ENCODE results near the gene PTPDC1.

The PTPDC1 gene

DNA sequence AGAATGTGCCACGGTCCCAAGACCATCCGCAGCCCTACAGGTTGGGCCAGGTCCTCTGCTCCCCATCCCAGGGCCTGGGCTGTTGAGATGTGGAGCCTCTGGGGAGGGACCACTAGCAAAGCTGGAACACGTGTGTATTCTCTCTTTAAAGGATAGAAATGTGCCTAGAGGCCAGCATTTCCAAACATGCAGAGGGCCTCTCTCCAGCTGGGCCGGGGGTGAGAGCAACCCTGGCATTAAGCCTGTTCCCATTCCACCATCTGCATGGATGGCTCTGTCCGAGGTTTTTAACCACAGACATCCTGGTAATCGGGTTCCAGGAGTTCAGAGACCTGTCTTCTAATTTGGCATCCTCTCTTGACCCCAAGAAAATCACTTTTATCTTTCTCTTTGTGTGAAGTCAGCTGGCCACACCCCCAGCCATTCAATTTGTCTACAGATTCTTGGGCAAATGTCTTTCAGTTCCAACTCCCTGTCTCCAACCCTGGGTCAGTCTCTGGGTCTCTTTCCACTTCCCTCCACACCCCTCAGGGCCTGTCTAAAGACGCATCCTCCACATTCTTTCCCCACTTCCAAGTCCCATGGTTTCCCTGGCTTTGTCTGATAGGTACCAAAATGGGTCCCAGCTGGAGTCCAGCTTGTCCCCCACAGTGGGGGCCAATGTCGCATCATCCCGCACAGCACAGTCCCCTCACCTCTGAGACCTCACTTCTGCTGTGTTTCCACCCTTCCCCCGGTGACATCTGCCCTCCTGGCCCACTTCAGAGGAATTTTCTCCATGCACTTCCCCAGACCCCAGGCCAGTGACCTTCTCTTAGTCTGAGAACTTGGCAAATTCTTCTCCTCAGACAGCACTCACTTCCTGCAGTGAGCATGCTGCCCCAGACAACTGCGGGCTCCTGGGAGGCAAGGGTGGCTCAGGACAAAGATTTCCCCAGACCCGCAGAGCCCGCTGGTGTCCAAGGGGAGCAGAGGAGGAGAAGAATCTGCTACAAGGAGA lies 56.8 kb downstream of the PTPDC1 start:
- TF ChIP-seq EZH2phosphoT487 (IDR thresholded peaks at IDR 0.05; ENCODE audit: low read depth), result no peak
- TF ChIP-seq, protein P1, sequence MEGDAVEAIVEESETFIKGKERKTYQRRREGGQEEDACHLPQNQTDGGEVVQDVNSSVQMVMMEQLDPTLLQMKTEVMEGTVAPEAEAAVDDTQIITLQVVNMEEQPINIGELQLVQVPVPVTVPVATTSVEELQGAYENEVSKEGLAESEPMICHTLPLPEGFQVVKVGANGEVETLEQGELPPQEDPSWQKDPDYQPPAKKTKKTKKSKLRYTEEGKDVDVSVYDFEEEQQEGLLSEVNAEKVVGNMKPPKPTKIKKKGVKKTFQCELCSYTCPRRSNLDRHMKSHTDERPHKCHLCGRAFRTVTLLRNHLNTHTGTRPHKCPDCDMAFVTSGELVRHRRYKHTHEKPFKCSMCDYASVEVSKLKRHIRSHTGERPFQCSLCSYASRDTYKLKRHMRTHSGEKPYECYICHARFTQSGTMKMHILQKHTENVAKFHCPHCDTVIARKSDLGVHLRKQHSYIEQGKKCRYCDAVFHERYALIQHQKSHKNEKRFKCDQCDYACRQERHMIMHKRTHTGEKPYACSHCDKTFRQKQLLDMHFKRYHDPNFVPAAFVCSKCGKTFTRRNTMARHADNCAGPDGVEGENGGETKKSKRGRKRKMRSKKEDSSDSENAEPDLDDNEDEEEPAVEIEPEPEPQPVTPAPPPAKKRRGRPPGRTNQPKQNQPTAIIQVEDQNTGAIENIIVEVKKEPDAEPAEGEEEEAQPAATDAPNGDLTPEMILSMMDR (IDR thresholded peaks at IDR 0.05; ENCODE audit: low read depth, low read length), result no peak
- H3K9me3 ChIP-seq (ENCODE audit: insufficient read depth, low read length), result no peaks in the 10 kb centered on the region
- H3K27ac ChIP-seq (ENCODE audit: low read length), result no peak overlapping the region
- peaks cover 1% of the 10 kb centered on the region; the same call in 1 of the 2 replicates for H3K27me3 ChIP-seq (ENCODE audit: low read depth, low read length)
- H2AFZ ChIP-seq (ENCODE audit: low read depth, low read length), result no peak overlapping the region
- no peak overlapping the region for H3K4me2 ChIP-seq (ENCODE audit: low read length)
- H3K4me1 ChIP-seq (ENCODE audit: low read length), result no peaks in the 10 kb centered on the region
- H4K20me1 ChIP-seq (ENCODE audit: insufficient read depth, low read length), result no peaks in the 10 kb centered on the region
- no peaks in the 10 kb centered on the region for H3K79me2 ChIP-seq (ENCODE audit: low read length)
- H3K9ac ChIP-seq (ENCODE audit: low read length), result no peak overlapping the region
- H3K36me3 ChIP-seq (replicated peaks; ENCODE audit: low read depth, low read length), result no peaks in the 10 kb centered on the region
- no peak overlapping the region for H3K4me3 ChIP-seq (ENCODE audit: low read length)

DNA sequence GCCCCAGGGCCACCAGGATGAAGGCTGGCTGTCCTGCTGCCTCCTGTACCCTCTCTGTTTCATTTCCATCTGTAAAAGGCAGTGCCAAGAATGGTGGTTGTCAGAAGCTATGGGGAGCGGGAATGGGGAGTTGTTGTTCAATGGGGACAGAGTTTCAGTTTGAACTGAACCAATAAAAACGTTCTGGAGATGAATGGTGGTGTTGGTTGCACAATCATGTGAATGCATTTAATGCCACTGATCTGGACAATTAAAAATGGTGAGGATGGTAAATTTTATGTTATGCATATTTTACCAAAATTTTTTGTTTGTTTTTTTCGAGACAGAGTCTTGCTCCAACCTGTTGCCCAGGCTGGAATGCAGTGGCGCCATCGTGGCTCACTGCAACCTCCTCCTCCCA lies 58.1 kb downstream of the PTPDC1 start:
- Histone ChIP-seq H3K4me3 (ENCODE audit: low read length) (no peak overlapping the region), H3K4me1 (ENCODE audit: low read length) (no peaks in the 10 kb centered on the region), H3K4me2 (ENCODE audit: low read length) (no peak overlapping the region), H4K20me1 (ENCODE audit: insufficient read depth, low read length) (no peaks in the 10 kb centered on the region), H3K27me3 (ENCODE audit: low read depth, low read length) (no peaks in the 10 kb centered on the region), H3K79me2 (ENCODE audit: low read length) (no peaks in the 10 kb centered on the region), H3K9me3 (ENCODE audit: insufficient read depth, low read length) (no peaks in the 10 kb centered on the region), H3K9ac (ENCODE audit: low read length) (no peak overlapping the region), H3K27ac (ENCODE audit: low read length) (no peak overlapping the region), H2AFZ (ENCODE audit: low read depth, low read length) (no peak overlapping the region), H3K36me3 (replicated peaks; ENCODE audit: low read depth, low read length) (no peaks in the 10 kb centered on the region)
- no peak for TF ChIP-seq EZH2phosphoT487 (IDR thresholded peaks at IDR 0.05; ENCODE audit: low read depth)
- TF ChIP-seq, protein P1 (IDR thresholded peaks at IDR 0.05; ENCODE audit: low read depth, low read length), result no peak

DNA sequence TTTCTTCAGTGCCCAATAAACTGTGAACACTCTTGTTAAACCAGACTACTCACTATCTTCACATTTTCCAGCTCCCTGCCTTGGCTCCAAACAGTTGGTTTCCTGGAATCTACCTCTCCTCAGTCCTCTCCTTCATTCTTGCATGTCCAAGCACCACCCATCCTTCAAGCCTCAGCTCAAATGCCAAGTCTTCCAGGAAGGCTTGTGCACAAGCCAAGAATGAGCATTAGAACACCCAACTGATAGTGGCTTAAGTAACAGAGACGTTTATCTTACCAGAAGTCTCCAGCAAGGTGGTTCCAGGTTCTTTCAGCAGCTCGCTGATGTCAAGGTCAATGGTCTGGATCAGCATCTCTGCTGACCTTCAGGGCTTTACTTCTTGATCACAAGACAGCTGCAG lies 60.1 kb downstream of the PTPDC1 start:
- no peaks in the 10 kb centered on the region for H3K79me2 ChIP-seq (ENCODE audit: low read length)

DNA sequence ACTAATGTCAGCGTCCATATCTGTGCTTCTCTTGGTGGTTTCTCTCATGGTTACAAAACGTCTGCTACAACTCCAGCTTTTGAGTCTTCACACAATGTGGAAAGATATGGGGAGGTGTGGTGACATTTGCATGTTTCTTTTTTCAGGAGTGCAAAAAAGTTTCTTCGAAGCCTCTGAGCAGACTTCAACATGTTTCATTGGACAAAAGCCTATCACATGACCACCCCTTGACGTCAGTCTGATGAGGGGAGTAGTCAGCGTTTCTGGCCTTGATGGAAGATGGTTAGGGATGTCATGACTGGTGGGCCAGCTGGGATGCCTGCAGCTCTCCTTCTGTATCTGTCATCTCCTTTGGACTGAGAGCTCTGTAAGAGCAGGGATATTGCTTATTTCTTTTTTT lies 61.4 kb downstream of the PTPDC1 start:
- Histone ChIP-seq H3K27me3 (ENCODE audit: low read depth, low read length) (no peaks in the 10 kb centered on the region), H3K9ac (ENCODE audit: low read length) (no peak overlapping the region), H3K4me3 (ENCODE audit: low read length) (no peak overlapping the region), H3K4me2 (ENCODE audit: low read length) (no peak overlapping the region), H3K79me2 (ENCODE audit: low read length) (no peaks in the 10 kb centered on the region), H3K9me3 (ENCODE audit: insufficient read depth, low read length) (no peaks in the 10 kb centered on the region), H3K36me3 (replicated peaks; ENCODE audit: low read depth, low read length) (no peaks in the 10 kb centered on the region), H2AFZ (ENCODE audit: low read depth, low read length) (no peak overlapping the region), H4K20me1 (ENCODE audit: insufficient read depth, low read length) (no peaks in the 10 kb centered on the region), H3K4me1 (ENCODE audit: low read length) (no peaks in the 10 kb centered on the region), H3K27ac (ENCODE audit: low read length) (no peak overlapping the region)
- TF ChIP-seq, protein P1 (IDR thresholded peaks at IDR 0.05; ENCODE audit: low read depth, low read length), result no peak
- no peak for TF ChIP-seq EZH2phosphoT487 (IDR thresholded peaks at IDR 0.05; ENCODE audit: low read depth)

More for the DNA sequence above, 60.1 kb downstream of the PTPDC1 start:
- Histone ChIP-seq H3K9ac (ENCODE audit: low read length) (no peak overlapping the region), H3K27me3 (ENCODE audit: low read depth, low read length) (no peaks in the 10 kb centered on the region), H3K4me1 (ENCODE audit: low read length) (no peaks in the 10 kb centered on the region), H3K4me2 (ENCODE audit: low read length) (no peak overlapping the region), H3K27ac (ENCODE audit: low read length) (no peak overlapping the region), H3K9me3 (ENCODE audit: insufficient read depth, low read length) (no peaks in the 10 kb centered on the region), H3K36me3 (replicated peaks; ENCODE audit: low read depth, low read length) (no peaks in the 10 kb centered on the region), H2AFZ (ENCODE audit: low read depth, low read length) (no peak overlapping the region), H4K20me1 (ENCODE audit: insufficient read depth, low read length) (no peaks in the 10 kb centered on the region), H3K4me3 (ENCODE audit: low read length) (no peak overlapping the region)
- TF ChIP-seq, protein P1 (IDR thresholded peaks at IDR 0.05; ENCODE audit: low read depth, low read length), result no peak
- TF ChIP-seq EZH2phosphoT487 (IDR thresholded peaks at IDR 0.05; ENCODE audit: low read depth), result no peak

Measured in OCI-LY3 (cell line).